HEK293 (cell line): Measurements from ENCODE around the gene CSNK2A2.

Source experiments
- CTCF ChIA-PET: fragments of 350-600 bp; formaldehyde crosslinking; extraction: SDS; loops from one replicate; lab custom pipeline; 2021; ENCODE audit warnings: antibody characterized with exemption; lab: Yijun Ruan, JAX
- POLR2A ChIA-PET: fragments of 300-600 bp; formaldehyde crosslinking; extraction: SDS; loops from one replicate; lab custom pipeline; 2020; ENCODE audit warnings: antibody characterized with exemption, inconsistent platforms; lab: Yijun Ruan, JAX
- H3K27ac ChIP-seq: fragments of 200-500 bp; sonication (Bioruptor generic); 2 replicates; pipeline ENCODE4 v1.5.1; 2014; ENCODE audit warnings: low read depth, low read length, control low read depth, inconsistent platforms; ENCODE audit errors: extremely low read depth
- H3K36me3 ChIP-seq, 2 experiments: fragments of 200-500 bp in 1 of 2; sonication (Bioruptor generic) in 1 of 2; 1 replicate in 1 of 2; 2 replicates in 1 of 2; pipeline ENCODE4 v1.5.1; 2014 to 2017; ENCODE audit warnings: inconsistent platforms in 2 of 2, low read length in 2 of 2; ENCODE audit not compliant: control insufficient read depth in 2 of 2, insufficient read depth in 1 of 2
- H3K4me1 ChIP-seq: fragments of 200-500 bp; sonication (Bioruptor generic); 2 replicates; pipeline ENCODE4 v1.5.1; 2014; ENCODE audit warnings: mild to moderate bottlenecking, low read length, inconsistent platforms; ENCODE audit not compliant: control insufficient read depth, insufficient read depth
- H3K4me3 ChIP-seq: 2 replicates; pipeline ENCODE4 v1.5.1; 2011; ENCODE audit warnings: low read depth, mild to moderate bottlenecking, control low read depth, low read length, moderate library complexity
- H3K9me3 ChIP-seq: fragments of 200-500 bp; sonication (Bioruptor generic); 2 replicates; pipeline ENCODE4 v1.5.1; 2014; ENCODE audit warnings: low read depth, low read length, inconsistent platforms; ENCODE audit not compliant: control insufficient read depth, insufficient read depth
- FEZF1 ChIP-seq: fragments of 450-650 bp; formaldehyde crosslinking; IDR thresholded peaks from 2 replicates; pipeline ENCODE4 v1.5.1; 2016; ENCODE audit warnings: missing biosample characterization, missing genetic modification characterization
- GFI1B ChIP-seq: fragments of 450-650 bp; formaldehyde crosslinking; IDR thresholded peaks from 2 replicates; pipeline ENCODE4 v1.5.1; 2016; ENCODE audit warnings: missing biosample characterization, missing genetic modification characterization
- HOXA7 ChIP-seq: sonication (generic); formaldehyde crosslinking; IDR thresholded peaks from 2 replicates; pipeline ENCODE4 v1.8.1; 2022; ENCODE audit warnings: missing genetic modification reagents, borderline replicate concordance
- PRDM1 ChIP-seq: fragments of 450-650 bp; formaldehyde crosslinking; IDR thresholded peaks from 2 replicates; pipeline ENCODE4; 2016; ENCODE audit warnings: missing biosample characterization, missing genetic modification characterization
- PRDM6 ChIP-seq: fragments of 450-650 bp; formaldehyde crosslinking; IDR thresholded peaks from 2 replicates; pipeline ENCODE4 v1.5.1; 2017; ENCODE audit warnings: missing biosample characterization, missing genetic modification characterization
- SALL2 ChIP-seq: fragments of 450-650 bp; formaldehyde crosslinking; IDR thresholded peaks from 2 replicates; pipeline ENCODE4 v1.5.0; 2017; ENCODE audit warnings: missing biosample characterization, mild to moderate bottlenecking, missing genetic modification characterization, borderline replicate concordance
- SP3 ChIP-seq: fragments of 450-650 bp; formaldehyde crosslinking; IDR thresholded peaks from 2 replicates; pipeline ENCODE4 v1.5.1; 2016; ENCODE audit warnings: missing biosample characterization, missing genetic modification characterization
- SP7 ChIP-seq: fragments of 450-650 bp; formaldehyde crosslinking; IDR thresholded peaks from 2 replicates; pipeline ENCODE4 v1.5.1; 2016; ENCODE audit warnings: missing biosample characterization, missing genetic modification characterization
- WT1 ChIP-seq: fragments of 450-650 bp; formaldehyde crosslinking; IDR thresholded peaks from 2 replicates; pipeline ENCODE4 v1.5.1; 2016; ENCODE audit warnings: missing biosample characterization, missing genetic modification characterization
- ZBTB1 ChIP-seq: fragments of 450-650 bp; formaldehyde crosslinking; IDR thresholded peaks from 2 replicates; pipeline ENCODE4 v1.5.1; 2016; ENCODE audit warnings: missing biosample characterization, missing genetic modification characterization
- ZBTB26 ChIP-seq: fragments of 450-650 bp; formaldehyde crosslinking; optimal IDR thresholded peaks from 2 replicates; pipeline ENCODE3; 2016; ENCODE audit warnings: missing biosample characterization, mild to moderate bottlenecking, missing genetic modification characterization
- ZBTB8A ChIP-seq: fragments of 450-650 bp; formaldehyde crosslinking; IDR thresholded peaks from 2 replicates; pipeline ENCODE4 v1.5.1; 2016; ENCODE audit warnings: missing biosample characterization, missing genetic modification characterization
- ZNF112 ChIP-seq: fragments of 450-650 bp; formaldehyde crosslinking; IDR thresholded peaks from 2 replicates; pipeline ENCODE4 v1.5.0; 2017; ENCODE audit warnings: missing biosample characterization, missing genetic modification characterization
- ZNF146 ChIP-seq: fragments of 450-650 bp; formaldehyde crosslinking; IDR thresholded peaks from 2 replicates; pipeline ENCODE4 v1.5.1; 2016; ENCODE audit warnings: missing biosample characterization, missing genetic modification characterization
- ZNF354C ChIP-seq: fragments of 450-650 bp; formaldehyde crosslinking; IDR thresholded peaks from 2 replicates; pipeline ENCODE4 v1.5.1; 2016; ENCODE audit warnings: missing biosample characterization, missing genetic modification characterization, low read depth, borderline replicate concordance
- ZNF362 ChIP-seq: fragments of 450-650 bp; formaldehyde crosslinking; IDR thresholded peaks from 2 replicates; pipeline ENCODE4 v1.5.1; 2016; ENCODE audit warnings: missing biosample characterization, missing genetic modification characterization
- ZNF398 ChIP-seq: fragments of 450-650 bp; formaldehyde crosslinking; IDR thresholded peaks from 2 replicates; pipeline ENCODE4 v1.5.1; 2017; ENCODE audit warnings: missing biosample characterization, missing genetic modification characterization
- ZNF473 ChIP-seq: fragments of 450-650 bp; formaldehyde crosslinking; IDR thresholded peaks from 2 replicates; pipeline ENCODE4 v1.5.1; 2017; ENCODE audit warnings: missing biosample characterization, missing genetic modification characterization
- ZNF561 ChIP-seq: fragments of 450-650 bp; IDR thresholded peaks from 2 replicates; pipeline ENCODE4 v1.5.1; 2018; ENCODE audit warnings: missing biosample characterization, missing genetic modification characterization, borderline replicate concordance
- ZNF585B ChIP-seq: fragments of 450-650 bp; formaldehyde crosslinking; IDR thresholded peaks from 2 replicates; pipeline ENCODE4 v1.5.1; 2016; ENCODE audit warnings: missing biosample characterization, missing genetic modification characterization
- ZNF610 ChIP-seq: fragments of 450-650 bp; formaldehyde crosslinking; IDR thresholded peaks from 2 replicates; pipeline ENCODE4 v1.5.1; 2016; ENCODE audit warnings: missing biosample characterization, missing genetic modification characterization, borderline replicate concordance
- ZNF629 ChIP-seq: fragments of 450-650 bp; formaldehyde crosslinking; IDR thresholded peaks from 2 replicates; pipeline ENCODE4 v1.5.1; 2017; ENCODE audit warnings: missing biosample characterization, missing genetic modification characterization
- ZNF670 ChIP-seq: fragments of 450-650 bp; formaldehyde crosslinking; IDR thresholded peaks from 2 replicates; pipeline ENCODE4 v1.5.1; 2016; ENCODE audit warnings: missing biosample characterization, missing genetic modification characterization, low read depth
- ZNF707 ChIP-seq: fragments of 450-650 bp; formaldehyde crosslinking; IDR thresholded peaks from 2 replicates; pipeline ENCODE4 v1.5.1; 2016; ENCODE audit warnings: missing biosample characterization, missing genetic modification characterization

Gene CSNK2A2

GRCh38 chr16:58126451-58126961, 71.4 kb downstream of the CSNK2A2 start:
- ChIA-PET POLR2A (no interaction called here), CTCF (interaction anchor here (0.6 to 2.6 kb wide), 15 partner anchors 10 to 551 kb away, joined by 3 to 13 read pairs (median 4); partner anchors contain the start of gene ZNF319)
- Histone ChIP-seq H3K36me3 (no peaks in the 10 kb centered on the region), H3K4me3 (no peak overlapping the region), H3K27ac (no peak overlapping the region), H3K4me1 (peaks cover 19% of the 10 kb centered on the region), H3K9me3 (no peaks in the 10 kb centered on the region)
- no peak for TF ChIP-seq ZNF610 (tag by site-specific recombination)
- no peak for TF ChIP-seq ZNF629 (tag by site-specific recombination)
- TF ChIP-seq SALL2 = no peak
- no peak for TF ChIP-seq ZNF670 (tag by site-specific recombination)
- TF ChIP-seq ZBTB8A (tag by site-specific recombination) = no peak
- no peak for TF ChIP-seq SP7 (tag by site-specific recombination)
- TF ChIP-seq WT1 (tag by site-specific recombination) = no peak
- no peak for TF ChIP-seq HOXA7 (CRISPR knock-in tag)
- no peak for TF ChIP-seq ZNF707 (tag by site-specific recombination)
- TF ChIP-seq ZBTB1 (tag by site-specific recombination) = no peak
- TF ChIP-seq ZNF354C = no peak
- TF ChIP-seq ZBTB26 (tag by site-specific recombination) = no peak
- no peak for TF ChIP-seq ZNF561 (tag by site-specific recombination)
- no peak for TF ChIP-seq SP3 (tag by site-specific recombination)
- TF ChIP-seq ZNF362 (tag by site-specific recombination) = no peak
- no peak for TF ChIP-seq ZNF585B (tag by site-specific recombination)

- Histone ChIP-seq H3K4me3 (no peak overlapping the region), H3K4me1 (peaks cover 25% of the 10 kb centered on the region)
- CTCF ChIA-PET = interaction anchor here (0.6 to 2.6 kb wide), 10 partner anchors 9 to 940 kb away, joined by 3 to 13 read pairs (median 4); partner anchors contain the start of genes PSME3IP1 and RSPRY1
These were observed 72.0 kb downstream of the CSNK2A2 start for GRCh38 chr16:58125781-58126335.

GRCh38 chr16:58125041-58125440, 72.9 kb downstream of the CSNK2A2 start:
- peaks cover 33% of the 10 kb centered on the region for H3K4me1 ChIP-seq
- POLR2A ChIA-PET = no interaction called here
- no peak for TF ChIP-seq ZNF473 (tag by site-specific recombination)
- 0 out of 2 replicates have a peak, but pooled peaks have one; percentile 6 for TF ChIP-seq PRDM6 (tag by site-specific recombination)
- no peak for TF ChIP-seq GFI1B
- no peak for TF ChIP-seq ZNF146
- no peak for TF ChIP-seq ZNF398 (tag by site-specific recombination)
- TF ChIP-seq FEZF1 (tag by site-specific recombination) = no peak

More at GRCh38 chr16:58125781-58126335, 72.0 kb downstream of the CSNK2A2 start:
- Histone ChIP-seq H3K36me3 (no peaks in the 10 kb centered on the region), H3K27ac (no peak overlapping the region), H3K9me3 (no peaks in the 10 kb centered on the region)
- TF ChIP-seq PRDM1 (no peak), ZNF112 (no peak)
- POLR2A ChIA-PET = no interaction called here

More at GRCh38 chr16:58125041-58125440, 72.9 kb downstream of the CSNK2A2 start:
- CTCF ChIA-PET = interaction anchor here (0.6 kb wide), 2 partner anchors 41 to 45 kb away, joined by 3 read pairs; no protein-coding TSS in a partner anchor
- no peak overlapping the region for H3K4me3 ChIP-seq
- H3K27ac ChIP-seq = no peak overlapping the region
- H3K36me3 ChIP-seq = no peaks in the 10 kb centered on the region
- H3K9me3 ChIP-seq = no peaks in the 10 kb centered on the region
